Ascending aorta (tissue), 2 donors: Measurements from ENCODE around the gene FGF19. TPM values are rescaled to one million over a fixed set of nuclear protein-coding genes. Genes with fewer than 3 reads are reported as not detected.

Source experiments
- DNase-seq, 2 donors: peaks; one replicate each; pipeline ENCODE4 v3.0.0-alpha.2; 2019; ENCODE audit warnings: low spot score in 2 of 2
- H3K27ac ChIP-seq, 2 donors: fragments of 200-600 bp; sonication (generic); one replicate each; pipeline ENCODE4 v1.5.1; 2016 to 2017; ENCODE audit warnings: mild to moderate bottlenecking in 1 of 2
- H3K27me3 ChIP-seq: fragments of 200-600 bp; sonication (generic); one replicate; pipeline ENCODE4 v1.5.1; 2017
- H3K36me3 ChIP-seq, 2 donors: fragments of 200-600 bp; sonication (generic); one replicate each; pipeline ENCODE4 v1.5.1; 2016
- H3K4me1 ChIP-seq, 2 donors: fragments of 200-600 bp; sonication (generic); one replicate each; pipeline ENCODE4 v1.5.1; 2016 to 2017; ENCODE audit warnings: mild to moderate bottlenecking in 1 of 2
- H3K4me3 ChIP-seq, 2 donors: fragments of 200-600 bp; sonication (generic); one replicate each; pipeline ENCODE4 v1.5.1; 2016 to 2017; ENCODE audit warnings: mild to moderate bottlenecking in 1 of 2
- H3K9me3 ChIP-seq, 2 donors: fragments of 200-600 bp; sonication (generic); one replicate each; pipeline ENCODE4 v1.5.1; 2016
- intact Hi-C: fragments of 100-400 bp; cut with DNase I; formaldehyde crosslinking; loops from one replicate; pipeline ENCODE4 v1.15.1; 2023
- total RNA-seq: library from RNA; depleted of rRNA; stranded (reverse); fragments of >200 nt; gene quantifications from one replicate; pipeline ENCODE4 v1.1.0, GENCODE V29; 2016
- TF ChIP-seq, protein P1 (sequence below), 3 experiments: fragments of 200-600 bp in 2 of 3; fragments of 450-650 bp in 1 of 3; sonication (generic) in 2 of 3; IDR thresholded peaks; one replicate each; pipeline ENCODE4 v1.5.1; 2016 to 2019; ENCODE audit warnings: antibody characterized with exemption in 3 of 3, mild to moderate bottlenecking in 1 of 3, moderate library complexity in 1 of 3

Gene FGF19
- total RNA-seq, 1 donor from 2014 or later: not detected

DNA sequence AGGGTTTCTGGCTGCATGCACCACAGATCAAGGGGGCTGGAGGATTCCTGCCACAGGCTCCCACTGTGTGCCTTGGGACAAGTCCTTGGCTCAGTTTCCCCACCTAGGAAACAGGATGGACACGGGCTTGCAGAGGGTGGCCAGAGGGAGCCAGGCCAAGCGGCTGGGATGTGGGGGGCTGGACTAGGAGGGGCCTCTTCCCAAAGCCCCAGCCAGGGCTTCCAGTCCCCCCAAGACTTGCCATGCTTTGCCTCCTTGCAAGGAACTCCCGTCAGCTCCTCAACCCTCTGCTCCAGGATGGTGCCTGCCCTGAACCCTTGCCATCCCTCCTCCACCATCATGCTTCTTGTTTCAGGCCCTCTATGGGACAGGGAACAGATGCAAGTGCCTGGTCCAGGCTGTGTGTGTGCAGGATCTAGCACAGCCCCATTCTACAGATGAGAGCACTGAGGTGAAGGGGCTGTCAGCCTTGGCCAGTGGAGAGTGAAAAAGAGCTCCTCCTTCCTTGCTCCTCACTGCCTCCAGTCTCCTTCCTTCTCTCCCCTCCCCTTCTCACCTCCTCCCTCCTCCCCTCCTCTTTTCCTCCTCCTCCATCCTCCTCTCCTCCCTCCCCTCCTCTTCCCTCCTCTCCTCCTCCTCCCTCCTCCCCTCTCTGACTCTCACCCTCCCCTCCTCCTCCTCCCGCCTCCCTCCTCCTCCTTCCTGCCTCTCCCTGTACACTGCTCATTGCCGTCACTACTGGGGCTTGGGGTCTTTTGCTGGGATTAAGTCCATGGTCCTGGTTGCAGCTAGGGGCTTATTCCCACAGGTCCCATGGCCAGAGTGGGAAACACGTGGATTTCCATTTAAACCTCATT lies 13.3 kb upstream of the FGF19 start:
- no peak overlapping the region for H3K27ac ChIP-seq
- H3K4me3 ChIP-seq: no peak overlapping the region
- no peaks in the 10 kb centered on the region for H3K36me3 ChIP-seq
- no peaks in the 10 kb centered on the region for H3K27me3 ChIP-seq
- H3K9me3 ChIP-seq: no peaks in the 10 kb centered on the region
- no peaks in the 10 kb centered on the region for H3K4me1 ChIP-seq
- DNase-seq: no peak
- intact Hi-C loops: no loop called here
- TF ChIP-seq, protein P1, sequence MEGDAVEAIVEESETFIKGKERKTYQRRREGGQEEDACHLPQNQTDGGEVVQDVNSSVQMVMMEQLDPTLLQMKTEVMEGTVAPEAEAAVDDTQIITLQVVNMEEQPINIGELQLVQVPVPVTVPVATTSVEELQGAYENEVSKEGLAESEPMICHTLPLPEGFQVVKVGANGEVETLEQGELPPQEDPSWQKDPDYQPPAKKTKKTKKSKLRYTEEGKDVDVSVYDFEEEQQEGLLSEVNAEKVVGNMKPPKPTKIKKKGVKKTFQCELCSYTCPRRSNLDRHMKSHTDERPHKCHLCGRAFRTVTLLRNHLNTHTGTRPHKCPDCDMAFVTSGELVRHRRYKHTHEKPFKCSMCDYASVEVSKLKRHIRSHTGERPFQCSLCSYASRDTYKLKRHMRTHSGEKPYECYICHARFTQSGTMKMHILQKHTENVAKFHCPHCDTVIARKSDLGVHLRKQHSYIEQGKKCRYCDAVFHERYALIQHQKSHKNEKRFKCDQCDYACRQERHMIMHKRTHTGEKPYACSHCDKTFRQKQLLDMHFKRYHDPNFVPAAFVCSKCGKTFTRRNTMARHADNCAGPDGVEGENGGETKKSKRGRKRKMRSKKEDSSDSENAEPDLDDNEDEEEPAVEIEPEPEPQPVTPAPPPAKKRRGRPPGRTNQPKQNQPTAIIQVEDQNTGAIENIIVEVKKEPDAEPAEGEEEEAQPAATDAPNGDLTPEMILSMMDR (IDR thresholded peaks at IDR 0.05): no peak

DNA sequence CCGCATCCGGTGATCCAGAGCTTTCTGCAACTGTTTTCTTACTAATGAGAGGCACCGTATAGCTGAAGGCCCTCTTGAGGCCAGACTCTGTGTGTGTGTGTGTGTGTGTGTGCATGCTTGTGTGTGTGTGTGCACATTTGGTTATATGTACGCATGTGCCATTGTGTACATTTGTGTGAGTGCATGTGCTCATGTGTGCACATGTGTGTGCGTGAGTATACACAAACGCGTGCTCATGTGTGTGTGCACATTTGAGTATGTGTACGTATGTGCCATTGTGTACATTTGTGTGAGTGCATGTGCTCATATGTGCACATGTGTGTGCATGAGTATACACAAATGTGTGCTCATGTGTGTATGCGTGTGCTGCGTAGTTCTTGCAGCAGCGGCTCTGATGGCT lies 12.3 kb upstream of the FGF19 start:
- H3K9me3 ChIP-seq: no peaks in the 10 kb centered on the region
- no peaks in the 10 kb centered on the region for H3K27me3 ChIP-seq
- no peak overlapping the region for H3K4me3 ChIP-seq
- H3K27ac ChIP-seq: no peak overlapping the region
- H3K36me3 ChIP-seq: no peaks in the 10 kb centered on the region
- no peak for DNase-seq
- TF ChIP-seq, protein P1 (IDR thresholded peaks at IDR 0.05): no peak
- intact Hi-C loops: no loop called here
- H3K4me1 ChIP-seq: no peaks in the 10 kb centered on the region

DNA sequence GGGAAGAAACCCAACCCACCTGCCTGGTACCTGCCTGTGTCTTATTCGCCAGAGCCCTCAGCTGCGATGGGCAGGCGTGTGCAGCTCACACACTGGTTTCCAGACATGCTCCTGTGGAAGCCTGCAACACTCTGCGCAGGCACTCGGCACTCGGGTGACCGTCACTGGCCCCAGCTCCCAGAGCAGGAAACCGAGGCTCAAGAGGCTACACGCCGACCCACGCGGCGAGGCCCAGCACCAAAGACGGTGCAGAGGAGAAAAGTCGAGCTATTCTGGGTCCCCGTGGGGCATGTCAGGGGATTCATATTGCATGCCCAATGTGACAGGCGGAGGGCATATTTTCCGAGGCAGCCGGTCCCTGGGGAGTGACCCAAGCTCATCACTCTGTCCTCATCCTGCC lies 11.6 kb upstream of the FGF19 start:
- no peak overlapping the region for H3K4me3 ChIP-seq
- no peak for DNase-seq
- no peaks in the 10 kb centered on the region for H3K36me3 ChIP-seq
- no peaks in the 10 kb centered on the region for H3K27me3 ChIP-seq
- TF ChIP-seq, protein P1 (IDR thresholded peaks at IDR 0.05): no peak
- no peaks in the 10 kb centered on the region for H3K9me3 ChIP-seq
- no peak overlapping the region for H3K27ac ChIP-seq
- intact Hi-C loops: no loop called here
- no peaks in the 10 kb centered on the region for H3K4me1 ChIP-seq

DNA sequence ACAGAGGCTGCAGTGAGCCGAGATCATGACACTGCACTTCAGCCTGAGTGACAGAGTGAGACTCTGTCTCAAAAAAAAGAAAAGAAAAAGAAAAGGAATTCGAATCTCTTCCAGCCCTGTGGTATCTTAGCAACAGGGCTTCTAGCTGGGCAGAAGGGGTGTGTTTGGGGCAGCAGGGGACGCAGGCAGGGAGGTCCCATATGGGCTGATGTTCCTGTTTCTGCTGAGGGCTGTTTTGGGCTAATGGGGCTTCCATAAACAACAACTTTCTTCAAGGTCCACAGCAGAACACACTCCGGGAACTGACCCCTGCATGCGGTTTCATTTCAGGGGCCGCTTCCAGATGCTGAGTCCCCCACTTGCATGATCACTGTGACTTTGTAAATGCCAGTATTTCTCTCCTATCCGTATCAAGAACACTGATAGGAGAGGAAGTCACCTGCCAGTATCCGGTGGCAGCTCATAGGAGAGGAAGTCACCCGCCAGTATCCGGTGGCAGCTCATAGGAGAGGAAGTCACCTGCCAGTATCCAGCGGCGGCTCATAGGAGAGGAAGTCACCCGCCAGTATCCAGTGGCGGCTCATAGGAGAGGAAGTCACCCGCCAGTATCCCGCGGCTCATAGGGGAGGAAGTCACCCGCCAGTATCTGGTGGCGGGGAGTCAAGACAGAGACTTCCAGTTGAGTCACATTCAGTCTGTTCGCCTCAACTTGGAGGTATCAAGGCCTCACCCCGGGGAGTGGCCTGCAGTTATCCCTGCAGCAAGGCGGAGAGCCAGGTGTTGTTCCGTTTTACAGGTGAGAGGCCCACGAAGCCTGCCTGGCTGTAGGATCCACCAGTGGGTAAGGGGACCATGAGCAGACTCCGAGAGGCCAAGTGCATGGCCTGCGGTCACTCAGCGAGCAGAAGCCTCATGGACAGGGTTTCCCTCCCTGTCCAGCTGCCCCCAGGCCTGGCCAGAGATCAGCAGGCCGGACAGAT lies 8.3 kb upstream of the FGF19 start:
- H3K27ac ChIP-seq: no peak overlapping the region
- no peak overlapping the region for H3K4me3 ChIP-seq
- H3K27me3 ChIP-seq: no peaks in the 10 kb centered on the region
- intact Hi-C loops: no loop called here
- H3K4me1 ChIP-seq: no peaks in the 10 kb centered on the region
- H3K9me3 ChIP-seq: no peaks in the 10 kb centered on the region
- no peak for DNase-seq
- H3K36me3 ChIP-seq: no peaks in the 10 kb centered on the region
- TF ChIP-seq, protein P1 (IDR thresholded peaks at IDR 0.05): no peak

DNA sequence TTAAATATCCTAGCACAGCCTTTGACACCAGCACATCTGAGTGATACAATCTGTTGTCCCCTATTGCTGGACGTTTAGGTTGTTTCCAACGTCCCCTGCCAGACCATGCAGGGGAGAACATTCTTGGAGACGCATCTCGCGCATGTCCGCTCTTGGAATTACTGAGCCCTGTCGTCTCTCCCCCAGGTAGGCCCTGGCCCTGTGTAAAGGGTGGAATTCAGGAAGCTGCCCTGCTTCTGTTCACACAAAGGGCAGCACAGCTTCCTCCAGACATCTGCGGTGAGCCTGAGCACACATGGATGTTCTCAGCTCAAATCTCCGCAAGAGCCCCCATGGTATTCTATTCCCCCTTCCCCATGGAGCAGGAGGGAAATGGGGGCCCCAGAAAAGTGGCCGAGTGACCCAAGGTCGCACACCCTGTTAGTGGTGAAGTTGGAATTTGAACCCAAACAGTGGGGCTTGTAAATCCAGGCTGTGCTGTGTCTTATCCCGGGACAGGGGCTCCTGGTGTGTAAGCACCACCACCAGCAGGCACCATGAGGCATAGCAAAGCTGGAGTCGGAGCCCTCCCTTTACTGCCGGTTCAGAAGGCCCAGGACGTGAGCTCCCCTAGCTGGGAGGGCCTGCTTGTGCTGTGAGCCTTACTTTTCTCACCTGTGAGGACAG lies 5.0 kb upstream of the FGF19 start:
- H3K36me3 ChIP-seq: no peaks in the 10 kb centered on the region
- DNase-seq: no peak
- H3K27ac ChIP-seq: no peak overlapping the region
- H3K4me3 ChIP-seq: no peak overlapping the region
- intact Hi-C loops: no loop called here
- H3K4me1 ChIP-seq: peaks cover 0 to 9% of the 10 kb centered on the region in 2 donors
- H3K9me3 ChIP-seq: no peaks in the 10 kb centered on the region
- TF ChIP-seq, protein P1 (IDR thresholded peaks at IDR 0.05): no peak
- peaks cover 5% of the 10 kb centered on the region for H3K27me3 ChIP-seq
